H9 (cell line): ENCODE measurements around the gene NSUN7. TPM values are rescaled to one million over a fixed set of nuclear protein-coding genes. Genes with fewer than 3 reads are reported as not detected.

Experiments used
- DNase-seq: peaks from one replicate; pipeline ENCODE4 v3.0.0-alpha.2; 2017
- H2AFZ ChIP-seq: one replicate; pipeline ENCODE4 v1.6.1; 2013; ENCODE audit warnings: mild to moderate bottlenecking, low read length, control low read depth, moderate library complexity
- H2AK5ac ChIP-seq: 2 replicates; pipeline ENCODE4 v1.6.1; 2013; ENCODE audit warnings: low read length, control low read depth, mixed read lengths; ENCODE audit not compliant: insufficient read length
- H2BK120ac ChIP-seq: one replicate; pipeline ENCODE4 v1.6.1; 2013; ENCODE audit warnings: low read depth, mild to moderate bottlenecking, low read length, control low read depth, inconsistent platforms; ENCODE audit not compliant: poor library complexity, severe bottlenecking
- H2BK12ac ChIP-seq: 2 replicates; pipeline ENCODE4 v1.6.1; 2013; ENCODE audit warnings: low read length, control low read depth, mixed read lengths, low read depth; ENCODE audit not compliant: insufficient read length
- H2BK15ac ChIP-seq: 2 replicates; pipeline ENCODE4 v1.6.1; 2013; ENCODE audit warnings: low read depth, low read length, control low read depth
- H2BK20ac ChIP-seq: one replicate; pipeline ENCODE4 v1.6.1; 2013; ENCODE audit warnings: low read depth, mild to moderate bottlenecking, low read length, control low read depth, inconsistent platforms; ENCODE audit not compliant: poor library complexity, severe bottlenecking
- H2BK5ac ChIP-seq: 2 replicates; pipeline ENCODE4 v1.6.1; 2013; ENCODE audit warnings: low read length, control low read depth, mixed read lengths; ENCODE audit not compliant: insufficient read length
- H3K14ac ChIP-seq: 2 replicates; pipeline ENCODE4 v1.6.1; 2013; ENCODE audit warnings: low read length, control low read depth; ENCODE audit not compliant: insufficient read depth
- H3K18ac ChIP-seq: 2 replicates; pipeline ENCODE4 v1.6.1; 2013; ENCODE audit warnings: low read depth, mild to moderate bottlenecking, mixed read lengths, low read length, control low read depth; ENCODE audit not compliant: insufficient read length
- H3K23ac ChIP-seq: 2 replicates; pipeline ENCODE4 v1.6.1; 2013; ENCODE audit warnings: low read length, control low read depth, mixed read lengths, low read depth; ENCODE audit not compliant: insufficient read length
- H3K23me2 ChIP-seq: 2 replicates; pipeline ENCODE4 v1.6.1; 2013; ENCODE audit warnings: low read depth, mild to moderate bottlenecking, mixed read lengths, low read length, control low read depth; ENCODE audit not compliant: insufficient read length, poor library complexity, severe bottlenecking
- H3K27ac ChIP-seq: 2 replicates; pipeline ENCODE4 v1.5.1; 2013; ENCODE audit warnings: low read length, control low read depth, mixed read lengths, low read depth; ENCODE audit not compliant: insufficient read length
- H3K27me3 ChIP-seq: 2 replicates; pipeline ENCODE4 v1.6.1; 2013; ENCODE audit warnings: low read length, control low read depth, inconsistent platforms; ENCODE audit not compliant: insufficient read depth
- H3K4ac ChIP-seq: 2 replicates; pipeline ENCODE4 v1.6.1; 2013; ENCODE audit warnings: low read depth, mild to moderate bottlenecking, control low read depth, inconsistent platforms, low read length, moderate library complexity
- H3K4me1 ChIP-seq: 2 replicates; pipeline ENCODE4 v1.6.1; 2013; ENCODE audit warnings: low read length, control low read depth, inconsistent platforms; ENCODE audit not compliant: insufficient read depth
- H3K4me2 ChIP-seq: 2 replicates; pipeline ENCODE4 v1.6.1; 2013; ENCODE audit warnings: low read length, control low read depth, mixed read lengths; ENCODE audit not compliant: insufficient read length, insufficient read depth
- H3K56ac ChIP-seq: 2 replicates; pipeline ENCODE4 v1.6.1; 2013; ENCODE audit warnings: low read depth, mild to moderate bottlenecking, mixed read lengths, low read length, control low read depth; ENCODE audit not compliant: insufficient read length
- H3K79me1 ChIP-seq: 2 replicates; pipeline ENCODE4 v1.6.1; 2013; ENCODE audit warnings: low read depth, mild to moderate bottlenecking, moderate library complexity, low read length, control low read depth, inconsistent platforms; ENCODE audit not compliant: insufficient read depth, poor library complexity, severe bottlenecking
- H3K79me2 ChIP-seq: 2 replicates; pipeline ENCODE4 v1.6.1; 2013; ENCODE audit warnings: low read length, control low read depth, inconsistent platforms; ENCODE audit not compliant: insufficient read depth
- H3K9ac ChIP-seq: 2 replicates; pipeline ENCODE4 v1.6.1; 2013; ENCODE audit warnings: low read length, control low read depth, mixed read lengths; ENCODE audit not compliant: insufficient read length; ENCODE audit errors: extremely low read depth
- H3K9me3 ChIP-seq: one replicate; pipeline ENCODE4 v1.6.1; 2013; ENCODE audit warnings: low read depth, low read length, inconsistent platforms; ENCODE audit not compliant: control insufficient read depth
- H3T11ph ChIP-seq: one replicate; pipeline ENCODE4 v1.6.1; 2013; ENCODE audit warnings: mild to moderate bottlenecking, low read length, control low read depth, inconsistent platforms
- H4K20me1 ChIP-seq: one replicate; pipeline ENCODE4 v1.6.1; 2013; ENCODE audit not compliant: control insufficient read depth, insufficient read length, insufficient read depth
- H4K5ac ChIP-seq: 2 replicates; pipeline ENCODE4 v1.6.1; 2013; ENCODE audit warnings: low read depth, mild to moderate bottlenecking, mixed read lengths, low read length, control low read depth; ENCODE audit not compliant: insufficient read length
- H4K8ac ChIP-seq: replicated peaks from 2 replicates; pipeline ENCODE4 v1.6.1; 2013; ENCODE audit warnings: low read length, control low read depth, mixed read lengths, low read depth; ENCODE audit not compliant: insufficient read length
- H4K91ac ChIP-seq: 2 replicates; pipeline ENCODE4 v1.6.1; 2013; ENCODE audit warnings: low read depth, mild to moderate bottlenecking, moderate library complexity, mixed read lengths, low read length, control low read depth; ENCODE audit not compliant: insufficient read length
- H3K27ac Mint-ChIP-seq, 3 experiments: 2 replicates in 2 of 3; 3 replicates in 1 of 3; pipeline ENCODE4 v1.8.0; 2020 to 2021; ENCODE audit warnings: mixed read lengths in 3 of 3, mild to moderate bottlenecking in 1 of 3, moderate library complexity in 1 of 3
- H3K27me3 Mint-ChIP-seq: 2 replicates; pipeline ENCODE4 v1.8.0; 2021; ENCODE audit warnings: low read depth, mild to moderate bottlenecking, moderate library complexity, mixed read lengths
- H3K36me3 Mint-ChIP-seq, 3 experiments: 2 replicates in 2 of 3; 3 replicates in 1 of 3; pipeline ENCODE4 v1.8.0; 2020 to 2021; ENCODE audit warnings: low read depth in 3 of 3, mixed read lengths in 3 of 3; ENCODE audit not compliant: insufficient read depth in 1 of 3
- H3K4me1 Mint-ChIP-seq, 2 experiments: 2 replicates each; pipeline ENCODE4 v1.8.0; 2020; ENCODE audit warnings: mixed read lengths in 2 of 2
- H3K4me3 Mint-ChIP-seq, 2 experiments: 2 replicates in 1 of 2; 3 replicates in 1 of 2; pipeline ENCODE4 v1.8.0; 2020 to 2021; ENCODE audit warnings: mild to moderate bottlenecking in 2 of 2, mixed read lengths in 2 of 2, moderate library complexity in 1 of 2
- H3K9me3 Mint-ChIP-seq, 2 experiments: 2 replicates in 1 of 2; 3 replicates in 1 of 2; pipeline ENCODE4 v1.8.0; 2020; ENCODE audit warnings: mild to moderate bottlenecking in 2 of 2, mixed read lengths in 2 of 2, moderate library complexity in 1 of 2
- WGBS: extraction: QIAGEN DNeasy Blood & Tissue Kit; methylation state at CpG from one replicate; pipeline ENCODE4 v1.1.7; 2013; ENCODE audit warnings: missing lambda C conversion rate, low lambda C conversion rate, mixed read lengths; ENCODE audit not compliant: insufficient read length; ENCODE audit errors: extremely low coverage; 5-methylcytosine and 5-hydroxymethylcytosine counted together
- total RNA-seq: library from RNA; stranded (reverse); gene quantifications from 2 replicates; pipeline ENCODE4 v1.2.1, GENCODE V29; 2021
- TF ChIP-seq, protein P1 (sequence below): fragments of 200-600 bp; sonication (generic); conservative IDR thresholded peaks from 3 replicates; pipeline ENCODE4 v1.8.0; 2021; ENCODE audit warnings: antibody characterized with exemption, mild to moderate bottlenecking

NSUN7 gene
- total RNA-seq, 1 experiment from 2014 or later, result 15.9 TPM

DNA sequence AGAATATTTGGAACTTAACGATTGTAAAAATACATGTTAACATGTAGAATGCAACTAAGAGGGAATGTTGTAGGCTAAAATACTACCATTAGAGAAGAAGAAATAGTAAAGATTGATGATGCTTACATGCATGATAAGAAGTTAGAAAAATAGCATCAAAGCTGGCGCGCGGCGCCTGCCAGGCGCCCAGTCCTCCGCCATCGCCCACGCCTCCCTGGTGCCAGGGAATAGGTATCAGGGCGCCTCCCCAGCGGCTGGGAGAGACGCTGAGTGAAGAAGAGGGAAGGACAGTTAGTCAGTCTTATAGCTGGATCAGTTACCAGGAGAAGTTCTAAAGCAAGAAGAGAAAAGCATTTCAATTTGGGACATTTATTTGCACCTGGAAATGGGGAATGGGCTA lies 36.0 kb downstream of the NSUN7 start:
- no peak overlapping the region for H3K27ac ChIP-seq
- H3K9me3 ChIP-seq, result no peaks in the 10 kb centered on the region
- TF ChIP-seq, protein P1, sequence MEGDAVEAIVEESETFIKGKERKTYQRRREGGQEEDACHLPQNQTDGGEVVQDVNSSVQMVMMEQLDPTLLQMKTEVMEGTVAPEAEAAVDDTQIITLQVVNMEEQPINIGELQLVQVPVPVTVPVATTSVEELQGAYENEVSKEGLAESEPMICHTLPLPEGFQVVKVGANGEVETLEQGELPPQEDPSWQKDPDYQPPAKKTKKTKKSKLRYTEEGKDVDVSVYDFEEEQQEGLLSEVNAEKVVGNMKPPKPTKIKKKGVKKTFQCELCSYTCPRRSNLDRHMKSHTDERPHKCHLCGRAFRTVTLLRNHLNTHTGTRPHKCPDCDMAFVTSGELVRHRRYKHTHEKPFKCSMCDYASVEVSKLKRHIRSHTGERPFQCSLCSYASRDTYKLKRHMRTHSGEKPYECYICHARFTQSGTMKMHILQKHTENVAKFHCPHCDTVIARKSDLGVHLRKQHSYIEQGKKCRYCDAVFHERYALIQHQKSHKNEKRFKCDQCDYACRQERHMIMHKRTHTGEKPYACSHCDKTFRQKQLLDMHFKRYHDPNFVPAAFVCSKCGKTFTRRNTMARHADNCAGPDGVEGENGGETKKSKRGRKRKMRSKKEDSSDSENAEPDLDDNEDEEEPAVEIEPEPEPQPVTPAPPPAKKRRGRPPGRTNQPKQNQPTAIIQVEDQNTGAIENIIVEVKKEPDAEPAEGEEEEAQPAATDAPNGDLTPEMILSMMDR, result no peak
- peaks cover 0 to 3% of the 10 kb centered on the region in 2 experiments; a peak in 1 of 5 replicates for H3K9me3 Mint-ChIP-seq
- H3K4ac ChIP-seq, result no peak overlapping the region
- H3K79me2 ChIP-seq, result no peaks in the 10 kb centered on the region
- H4K20me1 ChIP-seq, result no peaks in the 10 kb centered on the region
- no peak overlapping the region for H3K27ac Mint-ChIP-seq
- no peaks in the 10 kb centered on the region for H3K27me3 Mint-ChIP-seq
- H3K23ac ChIP-seq, result no peak overlapping the region
- no peak overlapping the region for H2BK5ac ChIP-seq
- no peak overlapping the region for H3K4me3 Mint-ChIP-seq
- no peak overlapping the region for H2BK20ac ChIP-seq
- H3K4me1 ChIP-seq, result no peaks in the 10 kb centered on the region; the same call in 1 of the 2 replicates
- no peak overlapping the region for H3T11ph ChIP-seq
- H4K8ac ChIP-seq, result no peak overlapping the region
- H2BK120ac ChIP-seq, result no peak overlapping the region
- H3K4me2 ChIP-seq, result no peak overlapping the region
- H2AFZ ChIP-seq, result no peak overlapping the region
- 0 out of 4 replicates have a peak, but pooled peaks cover 2 to 3% of the 10 kb centered on the region in 2 experiments for H3K4me1 Mint-ChIP-seq
- no peak overlapping the region for H3K18ac ChIP-seq
- no peaks in the 10 kb centered on the region for H3K79me1 ChIP-seq
- no peaks in the 10 kb centered on the region for H3K27me3 ChIP-seq
- DNase-seq, result no peak
- H4K91ac ChIP-seq, result no peak overlapping the region
- H3K56ac ChIP-seq, result no peak overlapping the region
- H3K23me2 ChIP-seq, result no peaks in the 10 kb centered on the region
- H3K36me3 Mint-ChIP-seq, result peaks cover 12 to 24% (median 18%) of the 10 kb centered on the region in 3 experiments
- no peak overlapping the region for H3K14ac ChIP-seq
- no CpG with 5 or more reads among the region's 12 CpGs for WGBS
- no peak overlapping the region for H2BK15ac ChIP-seq
- H3K9ac ChIP-seq, result no peak overlapping the region
- no peak overlapping the region for H4K5ac ChIP-seq
- no peak overlapping the region for H2BK12ac ChIP-seq
- no peak overlapping the region for H2AK5ac ChIP-seq
